Measurements from ENCODE around the gene DELE1. TPM values are rescaled to one million over a fixed set of nuclear protein-coding genes. Genes with fewer than 3 reads are reported as not detected.

DELE1 gene
- polyA plus RNA-seq (2013, experiment 1 of 2): 36.7 TPM
- 36.2 TPM for polyA plus RNA-seq (2013, experiment 2 of 2)

GRCh38 chr5:141923448-141924313 lies at the start of gene DELE1:
Gene DELE1, plus strand, starts transcription at chr5:141923871. Its CDS starts 71 bp downstream, at chr5:141923942.
- peak within 1 kb of the TSS; percentile 98 for H4K8ac ChIP-seq (ENCODE audit: low read length)
- H2AK5ac ChIP-seq (ENCODE audit: low read length, severe bottlenecking): peak within 1 kb of the TSS; percentile 95
- H3K4me2 ChIP-seq (ENCODE audit: low read length, poor library complexity, severe bottlenecking): peak within 1 kb of the TSS; percentile 69
- H3K18ac ChIP-seq (ENCODE audit: low read depth in 1 of 2, low read length in 2 of 2): peak within 1 kb of the TSS; percentile 95 to 97
- peak within 1 kb of the TSS in 1 of 2 experiments; percentile 72 for H3K14ac ChIP-seq (ENCODE audit: low read length in 2 of 2)
- H2BK120ac ChIP-seq (ENCODE audit: low read depth, low read length): peak within 1 kb of the TSS; percentile 76
- peak within 1 kb of the TSS; percentile 95 for H2AFZ ChIP-seq (ENCODE audit: low read depth, low read length)
- peak within 1 kb of the TSS; percentile 70 to 95 for H3K4me3 ChIP-seq (ENCODE audit: insufficient read depth in 1 of 2, low read depth in 1 of 2, low read length in 2 of 2)
- no peaks in the 10 kb centered on the region for H3K27me3 ChIP-seq (ENCODE audit: control insufficient read depth in 1 of 2, insufficient read depth in 1 of 2, low read length in 2 of 2)
- H2BK5ac ChIP-seq (ENCODE audit: low read depth, low read length, poor library complexity, severe bottlenecking): peak within 1 kb of the TSS; percentile 75
- peak within 1 kb of the TSS; percentile 87 for H2BK15ac ChIP-seq (ENCODE audit: low read depth, poor library complexity, severe bottlenecking)
- H3K36me3 ChIP-seq (ENCODE audit: control insufficient read depth in 1 of 2, insufficient read depth in 2 of 2, low read depth in 1 of 2, low read length in 2 of 2): peaks cover 24 to 36% of the 10 kb centered on the region in 2 experiments
- peak within 1 kb of the TSS; percentile 95 to 97 for H3K4ac ChIP-seq (ENCODE audit: low read depth in 1 of 2, low read length in 2 of 2)
- peak within 1 kb of the TSS; percentile 98 for H4K91ac ChIP-seq (ENCODE audit: low read length)
- H3K4me1 ChIP-seq (ENCODE audit: control insufficient read depth, insufficient read depth, low read depth, low read length): peaks cover 12% of the 10 kb centered on the region
- DNase-seq: peak; percentile 95
- peak within 1 kb of the TSS in 1 of 2 experiments; percentile 50 for H3K23ac ChIP-seq (ENCODE audit: low read length in 2 of 2)
- H3K9me3 ChIP-seq (ENCODE audit: control insufficient read depth, low read length): no peaks in the 10 kb centered on the region
- WGBS: 1% methylated on average over 53 of the region's 53 CpGs
- peak within 1 kb of the TSS; percentile 97 for H3K27ac ChIP-seq (ENCODE audit: low read length, poor library complexity, severe bottlenecking)
- H2BK12ac ChIP-seq (ENCODE audit: low read length in 2 of 2): peak within 1 kb of the TSS; percentile 15 to 57
- peak within 1 kb of the TSS; percentile 98 for H3K9ac ChIP-seq (ENCODE audit: low read length)
- H3K79me1 ChIP-seq (replicated peaks; ENCODE audit: low read length, poor library complexity, severe bottlenecking): peaks cover 31% of the 10 kb centered on the region

- 71% methylated on average over 2 of the region's 3 CpGs for WGBS
- DNase-seq: no peak
- Histone ChIP-seq H3K27me3 (ENCODE audit: control insufficient read depth in 1 of 2, insufficient read depth in 1 of 2, low read length in 2 of 2) (peaks cover 86 to 87% of the 10 kb centered on the region in 2 experiments), H2AK5ac (ENCODE audit: low read length, severe bottlenecking) (no peak overlapping the region), H3K4me1 (ENCODE audit: control insufficient read depth, insufficient read depth, low read depth, low read length) (peaks cover 28% of the 10 kb centered on the region), H2BK120ac (ENCODE audit: low read depth, low read length) (no peak overlapping the region), H3K4me2 (ENCODE audit: low read length, poor library complexity, severe bottlenecking) (no peak overlapping the region), H3K79me1 (replicated peaks; ENCODE audit: low read length, poor library complexity, severe bottlenecking) (no peaks in the 10 kb centered on the region), H2BK5ac (ENCODE audit: low read depth, low read length, poor library complexity, severe bottlenecking) (no peak overlapping the region), H2BK15ac (ENCODE audit: low read depth, poor library complexity, severe bottlenecking) (no peak overlapping the region), H3K9ac (ENCODE audit: low read length) (no peak overlapping the region), H3K4ac (ENCODE audit: low read depth in 1 of 2, low read length in 2 of 2) (no peak overlapping the region), H3K27ac (ENCODE audit: low read length, poor library complexity, severe bottlenecking) (no peak overlapping the region), H3K23ac (ENCODE audit: low read length in 2 of 2) (no peak overlapping the region), H4K8ac (ENCODE audit: low read length) (no peak overlapping the region), H3K36me3 (ENCODE audit: control insufficient read depth in 1 of 2, insufficient read depth in 2 of 2, low read depth in 1 of 2, low read length in 2 of 2) (no peaks in the 10 kb centered on the region), H3K18ac (ENCODE audit: low read depth in 1 of 2, low read length in 2 of 2) (no peak overlapping the region), H3K14ac (ENCODE audit: low read length in 2 of 2) (no peak overlapping the region), H3K9me3 (ENCODE audit: control insufficient read depth, low read length) (no peaks in the 10 kb centered on the region), H4K91ac (ENCODE audit: low read length) (no peak overlapping the region), H3K4me3 (ENCODE audit: insufficient read depth in 1 of 2, low read depth in 1 of 2, low read length in 2 of 2) (no peak overlapping the region), H2AFZ (ENCODE audit: low read depth, low read length) (no peak overlapping the region), H2BK12ac (ENCODE audit: low read length in 2 of 2) (no peak overlapping the region)
Observed at GRCh38 chr5:141873933-141874261, 49.8 kb upstream of the DELE1 start.

- Histone ChIP-seq H3K14ac (ENCODE audit: low read length in 2 of 2) (no peak overlapping the region), H3K36me3 (ENCODE audit: control insufficient read depth in 1 of 2, insufficient read depth in 2 of 2, low read depth in 1 of 2, low read length in 2 of 2) (no peaks in the 10 kb centered on the region), H2BK5ac (ENCODE audit: low read depth, low read length, poor library complexity, severe bottlenecking) (no peak overlapping the region), H4K8ac (ENCODE audit: low read length) (no peak overlapping the region), H2AFZ (ENCODE audit: low read depth, low read length) (no peak overlapping the region), H3K27ac (ENCODE audit: low read length, poor library complexity, severe bottlenecking) (no peak overlapping the region), H2AK5ac (ENCODE audit: low read length, severe bottlenecking) (no peak overlapping the region), H3K4me3 (ENCODE audit: insufficient read depth in 1 of 2, low read depth in 1 of 2, low read length in 2 of 2) (no peak overlapping the region), H2BK120ac (ENCODE audit: low read depth, low read length) (no peak overlapping the region), H3K27me3 (ENCODE audit: control insufficient read depth in 1 of 2, insufficient read depth in 1 of 2, low read length in 2 of 2) (peaks cover 84 to 86% of the 10 kb centered on the region in 2 experiments), H2BK15ac (ENCODE audit: low read depth, poor library complexity, severe bottlenecking) (no peak overlapping the region), H3K18ac (ENCODE audit: low read depth in 1 of 2, low read length in 2 of 2) (no peak overlapping the region), H3K4me2 (ENCODE audit: low read length, poor library complexity, severe bottlenecking) (no peak overlapping the region), H3K23ac (ENCODE audit: low read length in 2 of 2) (peak overlapping the region in 1 of 2 experiments; percentile 51), H3K9me3 (ENCODE audit: control insufficient read depth, low read length) (no peaks in the 10 kb centered on the region), H2BK12ac (ENCODE audit: low read length in 2 of 2) (no peak overlapping the region), H4K91ac (ENCODE audit: low read length) (no peak overlapping the region), H3K79me1 (replicated peaks; ENCODE audit: low read length, poor library complexity, severe bottlenecking) (no peaks in the 10 kb centered on the region), H3K4ac (ENCODE audit: low read depth in 1 of 2, low read length in 2 of 2) (no peak overlapping the region), H3K4me1 (ENCODE audit: control insufficient read depth, insufficient read depth, low read depth, low read length) (peaks cover 30% of the 10 kb centered on the region), H3K9ac (ENCODE audit: low read length) (no peak overlapping the region)
- no peak for DNase-seq
- WGBS: 61% methylated on average over 15 of the region's 16 CpGs
Observed at GRCh38 chr5:141874262-141874964, 49.3 kb upstream of the DELE1 start.
